ENCODE data around the gene COX4I2.
"Not testable (repeated sequence)": the region's sequence is repeated elsewhere in the genome, so short reads cannot be mapped to it uniquely, and the experiment has no call there.

COX4I2 gene

GRCh38 chr20:31608251-31608945, 29.3 kb upstream of the COX4I2 start:
- DNase-seq = peak; percentile 98

GRCh38 chr20:31612271-31612640, 25.5 kb upstream of the COX4I2 start:
- DNase-seq = not testable (repeated sequence)

- DNase-seq = no peak
These were observed 22.3 kb upstream of the COX4I2 start for GRCh38 chr20:31615416-31615815.

- DNase-seq = no peak
These were observed 20.1 kb upstream of the COX4I2 start for GRCh38 chr20:31617432-31618104.

GRCh38 chr20:31620246-31620645, 17.5 kb upstream of the COX4I2 start:
- no peak for DNase-seq

GRCh38 chr20:31623123-31623505, 14.6 kb upstream of the COX4I2 start:
- DNase-seq = not testable (repeated sequence)

- DNase-seq = not testable (repeated sequence)
These were observed 11.2 kb upstream of the COX4I2 start for GRCh38 chr20:31626534-31626933.

GRCh38 chr20:31628057-31628456, 9.7 kb upstream of the COX4I2 start:
- DNase-seq = not testable (repeated sequence)

- DNase-seq = peak; percentile 31
These were observed 7.4 kb upstream of the COX4I2 start for GRCh38 chr20:31630187-31630790.

- DNase-seq = no peak
These were observed 5.0 kb upstream of the COX4I2 start for GRCh38 chr20:31632548-31633338.

- no peak for DNase-seq
These were observed 4.3 kb upstream of the COX4I2 start for GRCh38 chr20:31633339-31633914.

GRCh38 chr20:31638317-31638716, 605 bp downstream of the COX4I2 start:
- DNase-seq = no peak

GRCh38 chr20:31638816-31639215, 1.1 kb downstream of the COX4I2 start:
- no peak for DNase-seq

- no peak for DNase-seq
These were observed 2.5 kb downstream of the COX4I2 start for GRCh38 chr20:31640259-31640658.

GRCh38 chr20:31641391-31641790, 3.7 kb downstream of the COX4I2 start:
- no peak for DNase-seq

- no peak for DNase-seq
These were observed 5.1 kb downstream of the COX4I2 start for GRCh38 chr20:31642837-31643236.

- no peak for DNase-seq
These were observed 5.8 kb downstream of the COX4I2 start for GRCh38 chr20:31643522-31643921.

GRCh38 chr20:31644701-31645100, 7.0 kb downstream of the COX4I2 start:
- no peak for DNase-seq

- not testable (repeated sequence) for DNase-seq
These were observed 10.4 kb downstream of the COX4I2 start for GRCh38 chr20:31648104-31648503.

GRCh38 chr20:31652917-31653396, 15.2 kb downstream of the COX4I2 start:
- peak; percentile 95 for DNase-seq

- DNase-seq = no peak
These were observed 15.8 kb downstream of the COX4I2 start for GRCh38 chr20:31653561-31653960.

GRCh38 chr20:31654534-31654933, 16.8 kb downstream of the COX4I2 start:
- no peak for DNase-seq

All from NCI-H1105 treated with DMSO at 0.1 percent for 48 hours (cell line).